ENCODE data around the gene JAKMIP1.

The JAKMIP1 gene

GRCh38 chr4:5992171-5992827 lies 208.1 kb downstream of the JAKMIP1 start:
- no peak for DNase-seq (ENCODE audit: low spot score)

GRCh38 chr4:5991405-5991804 lies 208.9 kb downstream of the JAKMIP1 start:
- DNase-seq (ENCODE audit: low spot score) = no peak

GRCh38 chr4:5990446-5991160 lies 209.7 kb downstream of the JAKMIP1 start:
- DNase-seq (ENCODE audit: low spot score) = no peak

DNA sequence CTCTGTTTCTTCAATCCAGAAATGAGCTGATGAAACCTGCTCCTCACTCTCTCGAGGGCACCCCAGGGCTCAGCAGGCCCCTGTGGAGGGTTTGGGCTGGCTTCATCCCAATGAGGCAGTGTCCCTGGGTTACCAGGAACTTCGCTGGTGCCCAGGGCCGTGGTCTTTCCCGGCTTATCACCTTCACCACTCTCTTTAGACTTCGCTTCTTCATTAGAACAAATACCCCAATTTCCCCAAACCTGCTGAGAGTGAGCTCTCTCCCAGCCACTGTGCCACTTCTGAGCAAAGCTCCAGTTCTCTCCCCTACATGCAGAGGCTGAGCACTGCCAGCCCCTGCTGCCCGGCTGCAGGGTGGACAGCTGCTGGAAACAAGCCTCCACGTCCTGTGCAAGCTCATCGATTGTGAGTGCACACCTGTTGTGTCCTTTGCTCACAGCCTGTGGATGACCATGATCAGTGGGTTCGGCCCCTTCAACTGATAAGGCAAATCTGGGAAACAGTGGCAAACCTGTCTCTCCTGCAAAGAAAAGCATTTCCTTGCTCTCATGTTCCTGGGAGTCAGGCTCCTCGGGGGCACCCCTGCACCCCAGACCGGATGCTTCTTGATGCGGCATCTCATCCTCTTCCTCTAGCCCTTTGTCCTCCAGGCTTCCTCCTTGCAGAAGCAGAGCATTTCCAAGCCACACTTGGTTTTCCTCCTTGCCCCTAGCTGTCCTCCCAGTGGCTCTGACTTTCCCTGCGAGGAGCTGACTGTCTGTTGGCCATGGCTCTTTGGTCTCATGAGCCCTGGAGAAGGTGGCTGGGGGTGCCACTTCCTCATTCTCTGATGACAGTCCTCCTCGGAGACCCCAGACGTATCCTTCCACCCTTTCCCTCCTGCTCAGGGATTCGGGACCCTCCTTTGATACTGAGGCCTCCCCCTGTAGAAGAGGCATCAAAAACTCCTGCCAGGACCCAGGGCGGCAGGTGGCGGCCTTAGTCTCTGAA lies 210.8 kb downstream of the JAKMIP1 start:
- DNase-seq (ENCODE audit: low spot score) = no peak

DNA sequence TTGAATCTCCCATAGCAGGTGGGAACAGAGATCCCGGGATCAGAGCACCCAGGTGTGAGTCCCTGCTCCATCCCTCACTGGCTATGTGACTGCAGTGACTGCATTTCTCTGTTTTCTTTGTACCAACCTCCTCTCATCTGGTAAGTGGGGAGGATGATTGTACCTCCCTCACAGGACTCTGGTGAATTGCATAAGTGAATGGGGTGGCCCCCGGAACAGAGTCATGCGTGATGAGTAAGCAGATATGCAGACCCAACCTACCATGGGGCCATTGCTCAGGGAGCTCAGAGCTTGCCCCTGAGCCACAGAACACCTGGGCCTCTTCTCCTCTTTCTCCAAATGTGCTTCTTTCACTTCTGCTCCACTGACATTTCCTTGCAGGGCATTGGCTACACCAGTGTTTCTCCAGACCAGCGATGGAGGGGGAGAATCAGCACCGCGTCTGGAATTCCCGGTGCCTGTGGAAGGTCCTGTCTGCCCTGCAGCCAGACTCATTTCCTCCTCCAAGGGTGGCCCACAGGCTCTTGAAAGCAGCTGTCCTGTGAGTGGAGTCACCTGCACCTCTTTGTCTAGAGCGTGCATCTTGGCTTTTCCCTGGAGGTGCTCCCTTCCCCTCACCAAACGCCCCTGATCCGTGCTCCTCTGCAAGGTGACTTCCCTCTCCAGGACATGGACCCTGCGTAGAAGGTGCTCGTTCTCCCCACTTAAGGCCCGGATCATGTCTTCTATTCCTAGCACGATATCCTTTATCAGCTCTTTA lies 212.1 kb downstream of the JAKMIP1 start:
- no peak for DNase-seq (ENCODE audit: low spot score)

DNA sequence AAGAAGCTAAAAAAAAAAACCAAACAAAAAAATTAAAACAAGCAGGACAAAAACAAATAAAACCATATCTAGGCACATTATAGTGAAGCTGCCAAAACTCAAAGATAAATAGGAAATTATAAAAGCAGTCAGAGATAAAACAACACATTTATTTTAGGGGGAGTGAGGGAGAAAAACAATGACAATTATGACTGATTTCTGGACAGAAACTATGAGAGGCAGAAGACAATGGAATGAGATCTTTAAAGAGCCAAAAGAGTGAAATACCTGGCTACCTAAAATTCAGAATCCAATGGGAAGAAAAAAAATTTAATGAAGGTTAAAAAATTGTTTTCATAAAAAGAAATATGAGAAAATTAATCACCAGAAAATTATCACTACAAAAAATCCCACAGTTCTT lies 215.5 kb downstream of the JAKMIP1 start:
- DNase-seq (ENCODE audit: low spot score) = no peak

GRCh38 chr4:5982156-5982973 lies 218.0 kb downstream of the JAKMIP1 start:
- no peak for DNase-seq (ENCODE audit: low spot score)

GRCh38 chr4:5980436-5981155 lies 219.8 kb downstream of the JAKMIP1 start:
- no peak for DNase-seq (ENCODE audit: low spot score)

DNA sequence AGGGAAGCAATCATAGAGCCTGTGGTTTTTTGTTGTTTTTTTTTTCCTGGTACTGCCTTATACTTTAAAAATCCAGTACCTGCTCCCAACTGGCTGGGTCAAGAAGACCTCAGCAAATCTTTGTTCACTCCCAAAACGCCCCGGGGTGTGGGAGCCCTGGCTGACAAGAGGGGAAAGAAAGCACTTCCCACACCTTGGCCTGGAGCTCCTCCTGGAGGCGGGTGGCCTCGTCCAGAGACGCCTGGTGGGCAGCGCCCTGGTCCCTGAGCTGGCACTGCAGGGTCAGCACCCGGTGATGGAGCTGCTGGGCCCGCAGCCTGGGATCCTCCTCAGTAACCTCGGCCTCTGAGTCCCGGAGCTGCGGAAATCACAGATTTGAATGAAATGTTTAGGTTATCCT lies 220.4 kb downstream of the JAKMIP1 start:
- no peak for DNase-seq (ENCODE audit: low spot score)

- DNase-seq (ENCODE audit: low spot score) = no peak
Observed at GRCh38 chr4:5976921-5977320, 223.4 kb downstream of the JAKMIP1 start.

GRCh38 chr4:5976431-5976830 lies 223.9 kb downstream of the JAKMIP1 start:
- DNase-seq (ENCODE audit: low spot score) = no peak

Data from AG08396 (cell line).